Measurements from ENCODE around the gene SLC35E1.

The SLC35E1 gene

GRCh38 chr19:16525751-16526481 lies 46.3 kb downstream of the SLC35E1 start:
- Histone ChIP-seq H3K4me3 (ENCODE audit: low read depth in 1 of 2, low read length in 2 of 2) (no peak overlapping the region), H3K36me3 (ENCODE audit: insufficient read depth, low read length) (peaks cover 95% of the 10 kb centered on the region), H3K4me1 (ENCODE audit: insufficient read depth, low read length) (no peaks in the 10 kb centered on the region), H2AFZ (ENCODE audit: low read depth, low read length) (no peak overlapping the region), H3K79me2 (ENCODE audit: insufficient read depth, low read length) (peaks cover 19% of the 10 kb centered on the region), H3K27ac (ENCODE audit: low read length) (no peak overlapping the region), H4K20me1 (ENCODE audit: insufficient read depth, low read length) (peaks cover 67% of the 10 kb centered on the region), H3K27me3 (ENCODE audit: insufficient read depth, low read length, poor library complexity) (no peaks in the 10 kb centered on the region), H3K9ac (ENCODE audit: low read depth, low read length) (no peak overlapping the region), H3K9me3 (ENCODE audit: insufficient read depth, low read length, severe bottlenecking) (no peaks in the 10 kb centered on the region), H3K4me2 (ENCODE audit: insufficient read depth, low read length) (no peak overlapping the region)
- TF ChIP-seq EZH2 (IDR thresholded peaks at IDR 0.05; ENCODE audit: borderline replicate concordance, low read depth, low read length, severe bottlenecking) (no peak), CTCF (IDR thresholded peaks at IDR 0.05; ENCODE audit: borderline replicate concordance, extremely low read depth, low read length, poor library complexity, severe bottlenecking) (no peak)
- no peak for DNase-seq
- ATAC-seq (ENCODE audit: insufficient read depth, low read depth) = no peak

- no peak overlapping the region for H3K27ac ChIP-seq (ENCODE audit: low read length)
- H3K9ac ChIP-seq (ENCODE audit: low read depth, low read length) = no peak overlapping the region
- no peaks in the 10 kb centered on the region for H3K9me3 ChIP-seq (ENCODE audit: insufficient read depth, low read length, severe bottlenecking)
- no peak overlapping the region for H2AFZ ChIP-seq (ENCODE audit: low read depth, low read length)
- H3K4me1 ChIP-seq (ENCODE audit: insufficient read depth, low read length) = no peaks in the 10 kb centered on the region
- DNase-seq (no peak), ATAC-seq (ENCODE audit: insufficient read depth, low read depth) (no peak)
- no peak overlapping the region for H3K4me3 ChIP-seq (ENCODE audit: low read depth in 1 of 2, low read length in 2 of 2)
- H3K4me2 ChIP-seq (ENCODE audit: insufficient read depth, low read length) = no peak overlapping the region
- H4K20me1 ChIP-seq (ENCODE audit: insufficient read depth, low read length) = peaks cover 68% of the 10 kb centered on the region
- no peaks in the 10 kb centered on the region for H3K27me3 ChIP-seq (ENCODE audit: insufficient read depth, low read length, poor library complexity)
- no peak for TF ChIP-seq EZH2 (IDR thresholded peaks at IDR 0.05; ENCODE audit: borderline replicate concordance, low read depth, low read length, severe bottlenecking)
- no peak for TF ChIP-seq CTCF (IDR thresholded peaks at IDR 0.05; ENCODE audit: borderline replicate concordance, extremely low read depth, low read length, poor library complexity, severe bottlenecking)
- peaks cover 17% of the 10 kb centered on the region for H3K79me2 ChIP-seq (ENCODE audit: insufficient read depth, low read length)
- H3K36me3 ChIP-seq (ENCODE audit: insufficient read depth, low read length) = peaks cover 95% of the 10 kb centered on the region
Measured at GRCh38 chr19:16524991-16525734, 47.1 kb downstream of the SLC35E1 start.

- Histone ChIP-seq H3K27ac (ENCODE audit: low read length) (no peak overlapping the region), H4K20me1 (ENCODE audit: insufficient read depth, low read length) (peaks cover 78% of the 10 kb centered on the region), H3K36me3 (ENCODE audit: insufficient read depth, low read length) (peaks cover 95% of the 10 kb centered on the region), H3K9ac (ENCODE audit: low read depth, low read length) (no peak overlapping the region), H2AFZ (ENCODE audit: low read depth, low read length) (no peak overlapping the region), H3K27me3 (ENCODE audit: insufficient read depth, low read length, poor library complexity) (no peaks in the 10 kb centered on the region), H3K9me3 (ENCODE audit: insufficient read depth, low read length, severe bottlenecking) (no peaks in the 10 kb centered on the region), H3K4me1 (ENCODE audit: insufficient read depth, low read length) (no peaks in the 10 kb centered on the region), H3K4me3 (ENCODE audit: low read depth in 1 of 2, low read length in 2 of 2) (no peak overlapping the region), H3K79me2 (ENCODE audit: insufficient read depth, low read length) (peaks cover 14% of the 10 kb centered on the region), H3K4me2 (ENCODE audit: insufficient read depth, low read length) (no peak overlapping the region)
- TF ChIP-seq CTCF (IDR thresholded peaks at IDR 0.05; ENCODE audit: borderline replicate concordance, extremely low read depth, low read length, poor library complexity, severe bottlenecking) = no peak
- TF ChIP-seq EZH2 (IDR thresholded peaks at IDR 0.05; ENCODE audit: borderline replicate concordance, low read depth, low read length, severe bottlenecking) = no peak
- ATAC-seq (ENCODE audit: insufficient read depth, low read depth) = no peak
- DNase-seq = no peak
Measured at GRCh38 chr19:16522559-16523377, 49.4 kb downstream of the SLC35E1 start.

Data from DND-41 (cell line).